Activated CD8-positive, alpha-beta memory T cell treated with anti-CD3 and anti-CD28 coated beads, Interleukin-2, amount 10 ng/mL, durations not matched to agents 7 days and 5 days (primary cell): Measurements from ENCODE around the gene STRN3. TPM values are rescaled to one million over a fixed set of nuclear protein-coding genes. Genes with fewer than 3 reads are reported as not detected.
A peak's percentile ranks its signal among the peaks of the same experiment; 100 is the strongest.

Experiments
- ATAC-seq: fragments of 150-1000 bp; cut with Tn5 transposase; one replicate; pipeline ENCODE4 v1.10.0; 2021; ENCODE audit warnings: moderate library complexity
- CTCF ChIA-PET: fragments of 350-600 bp; sonication (Branson Sonifier 250); formaldehyde crosslinking; loops from one replicate; lab custom pipeline; 2021; ENCODE audit warnings: antibody characterized with exemption; lab: Charles Lee
- DNase-seq: peaks from one replicate; pipeline ENCODE4 v3.0.0-alpha.2; 2020
- H3K27ac Mint-ChIP-seq: one replicate; pipeline ENCODE4 v1.8.0; 2021; ENCODE audit warnings: mild to moderate bottlenecking, mixed read lengths
- H3K27me3 Mint-ChIP-seq: one replicate; pipeline ENCODE4 v1.8.0; 2021; ENCODE audit warnings: mixed read lengths
- H3K36me3 Mint-ChIP-seq: one replicate; pipeline ENCODE4 v1.8.0; 2021; ENCODE audit warnings: mild to moderate bottlenecking, mixed read lengths
- H3K4me1 Mint-ChIP-seq: one replicate; pipeline ENCODE4 v1.8.0; 2021; ENCODE audit warnings: mixed read lengths
- H3K4me3 Mint-ChIP-seq: one replicate; pipeline ENCODE4 v1.8.0; 2021; ENCODE audit warnings: mild to moderate bottlenecking, moderate library complexity, mixed read lengths
- H3K9me3 Mint-ChIP-seq: one replicate; pipeline ENCODE4 v1.8.0; 2022; ENCODE audit warnings: low read depth, mixed read lengths
- total RNA-seq, 2 experiments: library from RNA; stranded (reverse); gene quantifications; one replicate each; pipeline ENCODE4 v1.2.3, GENCODE V29; 2021

Gene STRN3
- total RNA-seq, 2 experiments from 2014 or later = 21.2 to 24.2 TPM

GRCh38 chr14:30873308-30874119 is 152.7 kb downstream of the STRN3 start:
- peak overlapping the region; percentile 20 for H3K4me3 Mint-ChIP-seq
- CTCF ChIA-PET = interaction anchor here (0.9 to 1.3 kb wide), 4 partner anchors 8 to 335 kb away, joined by 3 to 4 read pairs (median 4); partner anchors contain the start of gene HECTD1
- ATAC-seq (no peak), DNase-seq (no peak)
- H3K27ac Mint-ChIP-seq = no peak overlapping the region
- H3K4me1 Mint-ChIP-seq = peaks cover 14% of the 10 kb centered on the region
- no peaks in the 10 kb centered on the region for H3K9me3 Mint-ChIP-seq
- peaks cover 1% of the 10 kb centered on the region for H3K36me3 Mint-ChIP-seq
- peaks cover 69% of the 10 kb centered on the region for H3K27me3 Mint-ChIP-seq

- Mint-ChIP-seq H3K4me1 (peaks cover 14% of the 10 kb centered on the region), H3K27ac (no peak overlapping the region), H3K9me3 (no peaks in the 10 kb centered on the region), H3K36me3 (peaks cover 1% of the 10 kb centered on the region), H3K4me3 (no peak overlapping the region), H3K27me3 (peaks cover 64% of the 10 kb centered on the region)
- CTCF ChIA-PET = no interaction called here
- ATAC-seq (no peak), DNase-seq (no peak)
Observed at GRCh38 chr14:30872602-30873001, 153.6 kb downstream of the STRN3 start.

- CTCF ChIA-PET = no interaction called here
- ATAC-seq (no peak), DNase-seq (no peak)
- no peak overlapping the region for H3K4me3 Mint-ChIP-seq
- H3K27me3 Mint-ChIP-seq = peaks cover 47% of the 10 kb centered on the region
- H3K9me3 Mint-ChIP-seq = no peaks in the 10 kb centered on the region
- no peak overlapping the region for H3K27ac Mint-ChIP-seq
- peaks cover 1% of the 10 kb centered on the region for H3K36me3 Mint-ChIP-seq
- H3K4me1 Mint-ChIP-seq = peaks cover 7% of the 10 kb centered on the region
Observed at GRCh38 chr14:30869551-30870155, 156.5 kb downstream of the STRN3 start.

GRCh38 chr14:30868736-30869135 is 157.4 kb downstream of the STRN3 start:
- ATAC-seq (no peak), DNase-seq (no peak)
- CTCF ChIA-PET = no interaction called here
- H3K4me3 Mint-ChIP-seq = no peak overlapping the region
- H3K4me1 Mint-ChIP-seq = peaks cover 5% of the 10 kb centered on the region
- H3K27ac Mint-ChIP-seq = no peak overlapping the region
- no peaks in the 10 kb centered on the region for H3K9me3 Mint-ChIP-seq
- H3K27me3 Mint-ChIP-seq = peaks cover 47% of the 10 kb centered on the region
- H3K36me3 Mint-ChIP-seq = peaks cover 1% of the 10 kb centered on the region

GRCh38 chr14:30864934-30865333 is 161.2 kb downstream of the STRN3 start:
- ATAC-seq (no peak), DNase-seq (no peak)
- H3K27ac Mint-ChIP-seq = no peak overlapping the region
- H3K36me3 Mint-ChIP-seq = no peaks in the 10 kb centered on the region
- no peaks in the 10 kb centered on the region for H3K4me1 Mint-ChIP-seq
- CTCF ChIA-PET = interaction anchor here (1.4 kb wide), 1 partner anchor 9 kb away, joined by 4 read pairs; the partner anchor contains the start of gene COCH
- H3K27me3 Mint-ChIP-seq = peaks cover 33% of the 10 kb centered on the region
- H3K4me3 Mint-ChIP-seq = no peak overlapping the region
- no peaks in the 10 kb centered on the region for H3K9me3 Mint-ChIP-seq

GRCh38 chr14:30861200-30861599 is 165.0 kb downstream of the STRN3 start:
- Mint-ChIP-seq H3K4me3 (no peak overlapping the region), H3K36me3 (no peaks in the 10 kb centered on the region), H3K4me1 (no peaks in the 10 kb centered on the region), H3K9me3 (no peaks in the 10 kb centered on the region), H3K27ac (no peak overlapping the region), H3K27me3 (peaks cover 24% of the 10 kb centered on the region)
- CTCF ChIA-PET = no interaction called here
- ATAC-seq (no peak), DNase-seq (no peak)

- H3K4me1 Mint-ChIP-seq = peaks cover 9% of the 10 kb centered on the region
- H3K4me3 Mint-ChIP-seq = no peak overlapping the region
- peaks cover 18% of the 10 kb centered on the region for H3K27me3 Mint-ChIP-seq
- H3K36me3 Mint-ChIP-seq = peaks cover 1% of the 10 kb centered on the region
- H3K27ac Mint-ChIP-seq = no peak overlapping the region
- DNase-seq (no peak), ATAC-seq (no peak)
- CTCF ChIA-PET = no interaction called here
- no peaks in the 10 kb centered on the region for H3K9me3 Mint-ChIP-seq
Observed at GRCh38 chr14:30855345-30856037, 170.7 kb downstream of the STRN3 start.

GRCh38 chr14:30854492-30854891 is 171.7 kb downstream of the STRN3 start:
- CTCF ChIA-PET = no interaction called here
- DNase-seq (no peak), ATAC-seq (no peak)
- Mint-ChIP-seq H3K36me3 (peaks cover 1% of the 10 kb centered on the region), H3K27me3 (peaks cover 24% of the 10 kb centered on the region), H3K4me3 (no peak overlapping the region), H3K4me1 (peaks cover 9% of the 10 kb centered on the region), H3K9me3 (no peaks in the 10 kb centered on the region), H3K27ac (no peak overlapping the region)

- CTCF ChIA-PET = no interaction called here
- Mint-ChIP-seq H3K4me1 (peaks cover 9% of the 10 kb centered on the region), H3K36me3 (peaks cover 1% of the 10 kb centered on the region), H3K27me3 (peaks cover 29% of the 10 kb centered on the region), H3K9me3 (no peaks in the 10 kb centered on the region), H3K27ac (no peak overlapping the region), H3K4me3 (no peak overlapping the region)
- ATAC-seq (no peak), DNase-seq (no peak)
Observed at GRCh38 chr14:30853946-30854345, 172.2 kb downstream of the STRN3 start.

- peaks cover 4% of the 10 kb centered on the region for H3K4me1 Mint-ChIP-seq
- no peak overlapping the region for H3K4me3 Mint-ChIP-seq
- CTCF ChIA-PET = no interaction called here
- no peaks in the 10 kb centered on the region for H3K9me3 Mint-ChIP-seq
- ATAC-seq = no peak
- peaks cover 48% of the 10 kb centered on the region for H3K27me3 Mint-ChIP-seq
- no peak for DNase-seq
- H3K36me3 Mint-ChIP-seq = peaks cover 1% of the 10 kb centered on the region
- no peak overlapping the region for H3K27ac Mint-ChIP-seq
Observed at GRCh38 chr14:30849983-30850382, 176.2 kb downstream of the STRN3 start.

GRCh38 chr14:30849354-30849753 is 176.8 kb downstream of the STRN3 start:
- DNase-seq = no peak
- peaks cover 50% of the 10 kb centered on the region for H3K27me3 Mint-ChIP-seq
- H3K27ac Mint-ChIP-seq = no peak overlapping the region
- no peaks in the 10 kb centered on the region for H3K36me3 Mint-ChIP-seq
- no peak overlapping the region for H3K4me3 Mint-ChIP-seq
- CTCF ChIA-PET = no interaction called here
- H3K9me3 Mint-ChIP-seq = no peaks in the 10 kb centered on the region
- no peak for ATAC-seq
- H3K4me1 Mint-ChIP-seq = peaks cover under 1% of the 10 kb centered on the region

- H3K4me1 Mint-ChIP-seq = no peaks in the 10 kb centered on the region
- ATAC-seq (no peak), DNase-seq (no peak)
- peaks cover 49% of the 10 kb centered on the region for H3K27me3 Mint-ChIP-seq
- H3K27ac Mint-ChIP-seq = no peak overlapping the region
- no peaks in the 10 kb centered on the region for H3K36me3 Mint-ChIP-seq
- no peaks in the 10 kb centered on the region for H3K9me3 Mint-ChIP-seq
- H3K4me3 Mint-ChIP-seq = no peak overlapping the region
- CTCF ChIA-PET = no interaction called here
Observed at GRCh38 chr14:30848449-30849240, 177.5 kb downstream of the STRN3 start.
